GM12878 (cell line): ENCODE measurements around the gene GSK3A. TPM values are rescaled to one million over a fixed set of nuclear protein-coding genes. Genes with fewer than 3 reads are reported as not detected.

Experiments
- ATAC-seq: fragments of 200-7000 bp; cut with Tn5 transposase; 3 replicates; pipeline ENCODE4 v1.9.1; 2020; ENCODE audit warnings: mild to moderate bottlenecking, moderate library complexity
- BruUV-seq: library from RNA; stranded (reverse); fragments of 400-500 nt; replicated peaks from 2 replicates; lab custom pipeline; 2021; lab: Mats Ljungman, UMichigan
- CTCF ChIA-PET: fragments of 300-600 bp; sonication (Branson Sonifier 250); formaldehyde crosslinking; extraction: SDS; loops from one replicate; lab custom pipeline; 2021; ENCODE audit warnings: inconsistent platforms; lab: Yijun Ruan, JAX
- POLR2A ChIA-PET: fragments of 350-600 bp; formaldehyde crosslinking; extraction: SDS; loops from one replicate; lab custom pipeline; 2021; ENCODE audit warnings: inconsistent platforms; lab: Charles Lee
- RAD21 ChIA-PET: fragments of 300-600 bp; sonication (Branson Sonifier 250); formaldehyde crosslinking; loops from one replicate; lab custom pipeline; 2023; ENCODE audit warnings: antibody characterized with exemption; ENCODE audit not compliant: unreplicated experiment; lab: Charles Lee
- SMC1A ChIA-PET: fragments of 300-600 bp; sonication (Branson Sonifier 250); formaldehyde crosslinking; loops from one replicate; lab custom pipeline; 2023; ENCODE audit not compliant: unreplicated experiment, uncharacterized antibody; lab: Charles Lee
- DNase-seq: peaks from one replicate; pipeline ENCODE4 v3.0.0-alpha.2; 2011; ENCODE audit warnings: low read depth, low spot score
- FAIRE-seq: peaks from 3 replicates; lab custom pipeline; 2011; peaks lifted over from hg19 to GRCh38; lab: Jason Lieb, UNC
- H2AFZ ChIP-seq: 2 replicates; pipeline ENCODE4 v1.6.0; 2011; ENCODE audit warnings: low read depth, low read length, control low read depth; ENCODE audit not compliant: control insufficient read depth
- H3K27ac ChIP-seq: 2 replicates; pipeline ENCODE4 v1.5.1; 2011; ENCODE audit warnings: control low read depth; ENCODE audit not compliant: control insufficient read depth, insufficient read depth
- H3K27me3 ChIP-seq, 2 experiments: replicated peaks in 1 of 2; 2 replicates each; pipeline versions ENCODE4 v1.6.0 to v1.6.1; 2011; ENCODE audit warnings: low read length in 1 of 2; ENCODE audit not compliant: control insufficient read depth in 2 of 2, insufficient read depth in 2 of 2
- H3K36me3 ChIP-seq, 2 experiments: 2 replicates each; pipeline ENCODE4 v1.5.1; 2011; ENCODE audit warnings: low read length in 1 of 2; ENCODE audit not compliant: control insufficient read depth in 2 of 2, insufficient read depth in 2 of 2
- H3K4me1 ChIP-seq: 2 replicates; pipeline ENCODE4 v1.6.1; 2011; ENCODE audit warnings: mild to moderate bottlenecking, low read length, moderate library complexity, mixed read lengths; ENCODE audit not compliant: control insufficient read depth, insufficient read depth
- H3K4me2 ChIP-seq: 2 replicates; pipeline ENCODE4 v1.6.0; 2011; ENCODE audit warnings: control low read depth; ENCODE audit not compliant: control insufficient read depth, insufficient read depth
- H3K4me3 ChIP-seq: fragments of 200-600 bp; sonication (generic); 2 replicates; pipeline ENCODE4 v1.5.1; 2016
- H3K79me2 ChIP-seq: 2 replicates; pipeline ENCODE4 v1.6.0; 2011; ENCODE audit warnings: low read length; ENCODE audit not compliant: control insufficient read depth, insufficient read depth
- H3K9ac ChIP-seq: 2 replicates; pipeline ENCODE4 v1.8.0; 2011; ENCODE audit warnings: low read length, control low read depth, mixed read lengths; ENCODE audit not compliant: control insufficient read depth, insufficient read depth
- H3K9me3 ChIP-seq: replicated peaks from 3 replicates; pipeline ENCODE4 v1.5.1; 2011; ENCODE audit warnings: mild to moderate bottlenecking, low read length; ENCODE audit not compliant: control insufficient read depth, insufficient read depth
- H4K20me1 ChIP-seq: 2 replicates; pipeline ENCODE4 v1.6.0; 2011; ENCODE audit not compliant: control insufficient read depth, insufficient read depth
- BACH1 ChIP-seq: fragments of 450-650 bp; IDR thresholded peaks from 2 replicates; pipeline ENCODE4 v1.6.1; 2017; ENCODE audit warnings: mild to moderate bottlenecking, borderline replicate concordance
- BHLHE40 ChIP-seq, 2 experiments: fragments of 450-650 bp in 1 of 2; IDR thresholded peaks; 2 replicates each; pipeline ENCODE4 v1.6.1; 2011 to 2017; ENCODE audit warnings: low read depth in 2 of 2, borderline replicate concordance in 1 of 2, improper control_type of control experiment in 1 of 2, low read length in 1 of 2, mild to moderate bottlenecking in 1 of 2
- CBFB ChIP-seq: IDR thresholded peaks from 2 replicates; pipeline ENCODE4 v1.6.1; 2016; ENCODE audit warnings: antibody characterized with exemption, low read depth
- CHD2 ChIP-seq: IDR thresholded peaks from 2 replicates; pipeline ENCODE4 v1.6.1; 2011; ENCODE audit warnings: low read depth, low read length, improper control_type of control experiment, borderline replicate concordance
- CREM ChIP-seq: IDR thresholded peaks from 2 replicates; pipeline ENCODE4 v1.6.1; 2014; ENCODE audit warnings: antibody characterized with exemption, low read depth
- DPF2 ChIP-seq: fragments of 450-650 bp; IDR thresholded peaks from 2 replicates; pipeline ENCODE4 v1.6.1; 2017; ENCODE audit warnings: mild to moderate bottlenecking
- E2F4 ChIP-seq: IDR thresholded peaks from 2 replicates; pipeline ENCODE4 v1.6.1; 2012; ENCODE audit warnings: low read depth, low read length, improper control_type of control experiment
- EP300 ChIP-seq, 2 experiments: fragments of 150-350 bp in 1 of 2; IDR thresholded peaks; 2 replicates each; pipeline ENCODE4 v1.6.1; 2011 to 2012; ENCODE audit warnings: low read depth in 2 of 2, low read length in 2 of 2, borderline replicate concordance in 1 of 2, improper control_type of control experiment in 1 of 2, inconsistent platforms in 1 of 2; ENCODE audit not compliant: control insufficient read depth in 1 of 2
- GATAD2B ChIP-seq: fragments of 450-650 bp; conservative IDR thresholded peaks from 2 replicates; pipeline ENCODE4 v1.6.1; 2017; ENCODE audit warnings: low read depth, mild to moderate bottlenecking, moderate library complexity
- HCFC1 ChIP-seq: fragments of 150-350 bp; IDR thresholded peaks from 2 replicates; pipeline ENCODE4 v1.6.1; 2014; ENCODE audit warnings: low read length
- LARP7 ChIP-seq: fragments of 450-650 bp; IDR thresholded peaks from 2 replicates; pipeline ENCODE4 v1.6.1; 2017; ENCODE audit warnings: mild to moderate bottlenecking
- MEF2A ChIP-seq: IDR thresholded peaks from 2 replicates; pipeline ENCODE4 v1.6.1; 2011; ENCODE audit warnings: low read depth, mild to moderate bottlenecking, low read length, moderate library complexity; ENCODE audit not compliant: insufficient read depth
- MTA2 ChIP-seq: fragments of 450-650 bp; IDR thresholded peaks from 2 replicates; pipeline ENCODE4 v1.6.1; 2016; ENCODE audit warnings: low read depth, mild to moderate bottlenecking, moderate library complexity
- NR2F1 ChIP-seq: fragments of 450-650 bp; conservative IDR thresholded peaks from 2 replicates; pipeline ENCODE4 v1.6.1; 2017; ENCODE audit warnings: mild to moderate bottlenecking
- NRF1 ChIP-seq: conservative IDR thresholded peaks from 2 replicates; pipeline ENCODE4 v1.6.1; 2011; ENCODE audit warnings: mild to moderate bottlenecking, low read depth, low read length, improper control_type of control experiment
- PAX5 ChIP-seq: IDR thresholded peaks from 2 replicates; pipeline ENCODE4 v1.6.1; 2011; ENCODE audit warnings: low read depth, low read length, borderline replicate concordance
- POLR2A ChIP-seq: IDR thresholded peaks from 2 replicates; pipeline ENCODE4 v1.6.1; 2011; ENCODE audit warnings: low read depth, mild to moderate bottlenecking, low read length
- POLR2AphosphoS2 ChIP-seq: IDR thresholded peaks from 2 replicates; pipeline ENCODE4 v1.6.1; 2011; ENCODE audit warnings: low read depth, mild to moderate bottlenecking, low read length, improper control_type of control experiment, moderate library complexity
- POU2F2 ChIP-seq: IDR thresholded peaks from 3 replicates; pipeline ENCODE4 v1.6.1; 2011; ENCODE audit warnings: low read depth, mild to moderate bottlenecking, low read length, borderline replicate concordance
- RELA ChIP-seq: fragments of 450-650 bp; IDR thresholded peaks from 2 replicates; pipeline ENCODE4 v1.8.0; 2014; ENCODE audit warnings: borderline replicate concordance; ENCODE audit not compliant: partially characterized antibody
- RUNX3 ChIP-seq: IDR thresholded peaks from 2 replicates; pipeline ENCODE4 v1.6.1; 2012; ENCODE audit warnings: low read length, inconsistent platforms
- SIN3A ChIP-seq: IDR thresholded peaks from 2 replicates; pipeline ENCODE4 v1.6.1; 2012; ENCODE audit warnings: low read depth, low read length, improper control_type of control experiment
- TCF3 ChIP-seq: IDR thresholded peaks from 2 replicates; pipeline ENCODE4 v1.6.1; 2012; ENCODE audit warnings: low read depth, mild to moderate bottlenecking, low read length, borderline replicate concordance; ENCODE audit not compliant: insufficient read depth
- YY1 ChIP-seq: IDR thresholded peaks from 2 replicates; pipeline ENCODE4 v1.6.1; 2011; ENCODE audit warnings: low read depth, mild to moderate bottlenecking, low read length
- WGBS: methylation state at CpG from one replicate; pipeline ENCODE4 v1.1.6; 2016; ENCODE audit warnings: low lambda C conversion rate; ENCODE audit not compliant: insufficient replicate concordance, insufficient coverage; ENCODE audit errors: missing lambda C conversion rate; 5-methylcytosine and 5-hydroxymethylcytosine counted together
- in situ Hi-C: fragments of 300-500 bp; cut with MboI; formaldehyde crosslinking; loops from 9 replicates; pipeline ENCODE4 v1.14.3; 2018; ENCODE audit warnings: mixed read lengths
- intact Hi-C: fragments of 100-400 bp; cut with micrococcal nuclease; formaldehyde crosslinking; loops from one replicate; pipeline ENCODE4 v1.14.2; 2022; ENCODE audit not compliant: unreplicated experiment
- polyA plus RNA-seq, 11 experiments: library from polyadenylated mRNA; depleted of rRNA in 4 of 11; unstranded in 6 of 11; stranded (reverse) in 5 of 11; fragments of >200 nt; fragmentation: Nextera tagmentation in 4 of 11; fragmentation: Illumina TruSeq in 1 of 11; extraction: Ambion mirVana in 4 of 11; extraction: Trizol in 1 of 11; gene quantifications; 1 replicate in 1 of 11; 2 replicates in 10 of 11; pipeline versions ENCODE4 v1.2.1 to v1.2.3, GENCODE V29; 2011 to 2016; ENCODE audit warnings: inconsistent platforms in 2 of 11, missing spikeins in 2 of 11, low read depth in 1 of 11
- total RNA-seq, 4 experiments: library from RNA; depleted of rRNA in 3 of 4; stranded (reverse); fragments of >200 nt in 3 of 4; fragmentation: Illumina TruSeq in 1 of 4; extraction: Trizol in 1 of 4; gene quantifications; 2 replicates each; pipeline versions ENCODE4 v1.2.1 to v1.2.3, GENCODE V29; 2013 to 2021

Gene GSK3A
- total and polyA plus RNA-seq, 10 of the 15 experiments (the other 5 are each of a cell fraction or from before 2014, with no cell fraction given), result 1.00 to 47.9 (median 15.2) TPM

- H3K9me3 ChIP-seq, result no peaks in the 10 kb centered on the region
- POLR2A ChIA-PET, result interaction anchor here (0.6 to 2.1 kb wide), 5 partner anchors 8 to 160 kb away, joined by 3 to 6 read pairs (median 3); partner anchors contain the start of gene GSK3A
- no TSS peak for BruUV-seq
- H3K4me2 ChIP-seq, result peak within 1 kb of the TSS; percentile 97
- SMC1A ChIA-PET, result interaction anchor here (0.6 to 1.7 kb wide), 3 partner anchors 15 to 1508 kb away, joined by 3 to 5 read pairs (median 3); no protein-coding TSS in a partner anchor
- H3K79me2 ChIP-seq, result peaks cover 43% of the 10 kb centered on the region
- intact Hi-C loops (loop anchor here (1.0 kb wide), 1 partner anchor 13 kb away; no protein-coding TSS in a partner anchor), in situ Hi-C loops (no loop called here)
- H3K4me3 ChIP-seq, result peak within 1 kb of the TSS; percentile 99
- H3K9ac ChIP-seq, result peak within 1 kb of the TSS; percentile 94
- CTCF ChIA-PET, result interaction anchor here (0.7 to 1.4 kb wide), 3 partner anchors 8 to 42 kb away, joined by 3 to 7 read pairs (median 3); no protein-coding TSS in a partner anchor
- ATAC-seq (peak; percentile 79), FAIRE-seq (peak; percentile 56), DNase-seq (peak; percentile 45)
- RAD21 ChIA-PET, result interaction anchor here (0.7 to 1.5 kb wide), 2 partner anchors 25 to 151 kb away, joined by 3 to 6 read pairs; no protein-coding TSS in a partner anchor
- no peaks in the 10 kb centered on the region for H3K27me3 ChIP-seq
- H2AFZ ChIP-seq, result peak within 1 kb of the TSS; percentile 62
- H3K27ac ChIP-seq, result peak within 1 kb of the TSS; percentile 94
- H3K36me3 ChIP-seq, result no peaks in the 10 kb centered on the region
- no peaks in the 10 kb centered on the region for H4K20me1 ChIP-seq
- H3K4me1 ChIP-seq, result peaks cover 16% of the 10 kb centered on the region
- WGBS, result under 1% methylated on average over 29 of the region's 75 CpGs
- TF ChIP-seq BACH1, result peak; percentile 80
- TF ChIP-seq TCF3, result no peak
- peak; percentile 81 for TF ChIP-seq GATAD2B
- 0 out of 2 replicates have a peak, but pooled peaks have one; percentile 20 for TF ChIP-seq E2F4
- peak; percentile 42; the same call in 1 of the 3 replicates for TF ChIP-seq POU2F2
- no peak for TF ChIP-seq MEF2A
- peak; percentile 91 for TF ChIP-seq DPF2
- peak; percentile 91 for TF ChIP-seq LARP7
- peak; percentile 89 for TF ChIP-seq POLR2A
- TF ChIP-seq NRF1, result peak; percentile 9; the same call in 1 of the 2 replicates
- TF ChIP-seq CREM, result peak; percentile 80
- no peak for TF ChIP-seq PAX5
- no peak for TF ChIP-seq CBFB
- no peak for TF ChIP-seq EP300 (IDR thresholded peaks at IDR 0.05; ENCODE audit: borderline replicate concordance in 1 of 2, control insufficient read depth in 1 of 2, low read depth in 2 of 2, low read length in 2 of 2)
- 0 out of 2 replicates have a peak, but pooled peaks have one; percentile 22 for TF ChIP-seq YY1
- TF ChIP-seq SIN3A, result 0 out of 2 replicates have a peak, but pooled peaks have one; percentile 40
- TF ChIP-seq RUNX3, result no peak
- no peak for TF ChIP-seq NR2F1
- TF ChIP-seq POLR2AphosphoS2, result 0 out of 2 replicates have a peak, but pooled peaks have one; percentile 39
- no peak for TF ChIP-seq MTA2
- TF ChIP-seq BHLHE40 (IDR thresholded peaks at IDR 0.05; ENCODE audit: borderline replicate concordance in 1 of 2, low read depth in 2 of 2, low read length in 1 of 2), result peak in 1 of 2 experiments; percentile 88; a peak in 2 of 4 replicates
- no peak for TF ChIP-seq HCFC1
- TF ChIP-seq RELA, result no peak
- TF ChIP-seq CHD2, result no peak; the same call in 1 of the 2 replicates
Measured at GRCh38 chr19:42254850-42255765, 12.7 kb upstream of the GSK3A start, which contains the start of gene ERF. TSS of gene ERF (minus strand) at chr19:42255128. CDS start at chr19:42254999, 129 bp downstream.
